ENCODE data around the gene DNAJC11.
A peak's percentile ranks its signal among the peaks of the same experiment; 100 is the strongest.
"Not testable (repeated sequence)": the region's sequence is repeated elsewhere in the genome, so short reads cannot be mapped to it uniquely, and the experiment has no call there.

The DNAJC11 gene

DNA sequence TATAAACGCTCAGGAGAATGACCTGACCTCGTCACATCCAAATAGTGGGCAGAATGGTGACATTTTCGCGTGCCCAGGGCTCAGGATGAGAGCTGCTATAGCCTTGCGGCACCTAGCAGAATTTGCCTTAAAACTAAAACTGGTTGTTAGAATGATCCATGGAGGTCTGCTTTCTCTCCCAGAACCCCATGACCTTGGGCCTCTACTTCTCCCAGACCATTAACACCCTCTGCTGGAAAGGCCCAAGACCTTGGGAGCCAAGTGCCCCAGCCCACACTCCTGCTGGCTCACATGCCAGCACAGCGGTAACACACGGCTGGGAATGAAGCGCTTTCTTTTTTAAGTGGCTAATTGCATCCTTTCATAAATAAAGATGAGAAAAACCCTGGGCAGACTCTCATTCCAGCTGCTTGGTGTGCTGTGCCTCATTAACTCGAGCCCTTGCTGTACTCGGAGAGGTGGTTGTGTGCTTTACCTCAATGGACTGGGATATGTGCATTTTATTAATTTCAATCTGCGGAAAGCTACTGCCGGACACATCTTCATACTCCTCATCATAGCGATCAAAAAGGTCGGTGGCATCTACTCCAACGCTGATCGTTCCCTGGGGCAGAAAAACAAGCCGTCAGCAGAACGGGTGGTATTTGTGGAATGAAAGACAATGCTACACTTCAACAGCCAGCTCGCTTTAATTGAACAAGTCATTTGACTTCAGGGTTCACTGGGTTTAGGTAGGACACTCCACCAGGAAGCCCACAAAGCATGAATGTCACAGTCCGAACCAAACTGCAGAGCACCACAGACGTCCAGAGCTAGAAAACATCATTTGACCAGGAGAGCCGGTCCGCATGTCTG, 48.0 kb downstream of the DNAJC11 start:
- DNase-seq (ENCODE audit: low spot score): no peak

DNA sequence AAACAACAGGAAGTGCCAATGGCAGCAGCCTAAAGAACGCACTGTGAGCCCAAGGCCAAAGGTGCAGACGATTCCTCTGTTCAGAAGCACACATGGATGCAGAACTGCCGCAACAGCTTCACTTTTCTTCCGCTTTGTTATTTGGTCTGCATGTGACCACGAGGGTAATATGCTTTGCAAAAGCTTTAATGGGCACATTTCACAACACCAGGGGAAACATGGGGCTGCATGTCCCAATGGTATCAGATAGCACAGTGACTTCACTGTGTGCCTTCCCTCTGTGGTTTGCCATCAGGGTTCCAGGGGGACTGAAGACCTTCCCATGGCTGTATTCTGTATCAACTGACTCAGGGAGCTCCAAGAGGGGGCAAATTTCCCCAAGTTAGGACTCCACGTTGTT, 48.6 kb downstream of the DNAJC11 start:
- DNase-seq (ENCODE audit: low spot score): no peak

DNA sequence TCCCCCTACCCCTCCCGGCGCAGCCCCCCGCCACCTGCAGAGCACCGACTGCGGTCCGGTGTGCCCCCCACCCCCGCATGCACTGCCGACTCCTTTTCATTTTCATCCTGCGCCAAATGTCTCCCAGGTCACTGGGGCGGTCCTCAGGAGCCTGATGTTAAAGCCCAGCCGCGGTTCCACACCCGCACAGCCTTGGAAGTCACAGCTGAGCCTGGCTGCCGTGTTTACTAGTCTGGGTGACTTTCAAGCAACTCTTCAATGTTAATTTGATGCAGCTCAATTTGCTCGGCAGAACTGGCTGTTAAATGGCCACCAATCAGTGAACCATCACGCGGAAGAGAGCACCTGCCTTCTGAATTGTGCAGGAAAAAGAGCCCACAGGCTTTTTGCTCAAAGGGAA, 49.7 kb downstream of the DNAJC11 start:
- no peak for DNase-seq (ENCODE audit: low spot score)

DNA sequence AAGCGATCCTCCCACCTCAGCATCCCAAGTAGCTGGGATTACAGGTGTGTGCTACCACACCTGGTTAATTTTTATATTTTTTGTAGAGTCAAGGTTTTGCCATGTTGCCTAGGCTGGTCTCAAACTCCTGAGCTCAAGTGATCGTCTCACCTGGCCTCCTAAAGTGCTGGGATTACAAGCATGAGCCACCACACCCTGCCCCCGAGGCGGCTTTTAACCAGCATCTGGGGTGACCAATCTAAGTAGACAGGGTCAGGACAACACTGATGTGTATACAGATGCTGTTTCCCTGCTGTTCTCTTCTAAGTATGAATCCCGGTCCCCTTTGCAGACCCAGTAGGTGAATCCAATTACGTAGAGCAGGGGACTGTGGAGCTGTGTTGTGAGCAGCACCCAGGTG, 53.1 kb downstream of the DNAJC11 start:
- DNase-seq (ENCODE audit: low spot score): no peak

DNA sequence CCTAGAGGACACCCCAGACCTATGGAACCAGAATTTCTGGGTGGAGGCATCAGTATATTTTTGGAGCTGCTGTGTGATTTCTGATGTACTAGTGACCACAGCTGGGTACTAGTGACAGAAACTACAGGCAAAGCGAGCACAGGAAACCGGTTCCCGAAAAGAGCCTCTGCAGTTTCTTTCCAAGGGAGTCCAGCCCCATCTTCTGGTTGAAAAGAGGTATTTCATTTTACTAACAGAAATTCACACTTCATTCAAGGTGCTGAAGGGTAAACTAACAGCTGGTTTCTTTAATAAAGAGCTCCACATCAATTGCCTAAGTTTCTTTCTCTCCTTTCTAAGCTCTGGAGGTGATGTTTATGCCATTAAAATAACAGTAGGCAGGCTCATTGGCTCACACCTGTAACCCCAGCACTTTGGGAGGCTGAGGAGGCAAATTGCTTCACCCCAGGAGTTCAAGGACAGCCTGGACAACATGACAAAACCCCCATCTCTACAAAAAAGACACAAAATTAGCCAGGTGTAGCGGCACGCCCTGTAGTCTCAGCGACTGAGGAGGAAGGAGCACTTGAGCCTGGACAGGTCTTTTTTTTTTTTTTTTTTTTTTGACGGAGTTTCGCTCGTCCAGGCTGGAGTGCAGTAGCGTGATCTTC, 55.0 kb downstream of the DNAJC11 start:
- peak; percentile 28 for DNase-seq (ENCODE audit: low spot score)

DNA sequence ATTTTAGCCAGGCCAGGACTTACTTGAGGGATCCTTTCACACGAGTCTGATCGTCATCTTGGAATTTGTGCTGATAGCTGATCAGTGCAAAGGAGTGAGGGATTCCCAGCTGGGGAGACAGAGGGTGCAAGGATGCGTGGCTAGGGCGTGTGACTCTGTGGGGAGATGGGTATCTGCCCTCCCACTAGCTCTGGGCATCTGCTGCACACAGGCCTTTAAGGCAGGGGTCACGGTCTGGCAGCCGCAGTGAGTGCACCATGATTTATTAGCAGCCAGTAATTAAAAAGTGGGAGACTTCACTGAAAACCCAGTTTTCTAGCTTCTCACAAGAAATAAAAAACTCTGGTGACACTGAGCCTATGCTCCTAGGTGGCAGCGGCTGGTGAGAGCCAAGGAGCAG, 56.6 kb downstream of the DNAJC11 start:
- no peak for DNase-seq (ENCODE audit: low spot score)

DNA sequence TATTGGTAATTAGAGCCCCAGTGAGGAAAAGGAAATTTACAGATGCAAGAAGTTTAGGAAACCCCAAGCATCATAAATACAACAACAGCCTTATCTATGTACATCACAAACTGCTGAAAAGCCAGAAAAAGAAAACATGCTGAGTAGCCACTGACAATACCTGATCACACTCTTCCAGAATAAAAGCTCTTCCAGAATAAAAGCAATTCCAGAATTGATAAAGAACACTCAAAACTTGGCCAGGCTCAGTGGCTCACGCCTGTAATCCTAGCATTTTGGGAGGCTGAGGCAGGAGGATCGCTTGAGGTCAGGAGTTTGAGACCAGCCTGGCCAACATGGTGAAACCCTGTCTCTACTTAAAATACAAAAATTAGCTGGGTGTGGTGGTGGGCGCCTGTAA, 60.7 kb downstream of the DNAJC11 start:
- DNase-seq (ENCODE audit: low spot score): not testable (repeated sequence)

DNA sequence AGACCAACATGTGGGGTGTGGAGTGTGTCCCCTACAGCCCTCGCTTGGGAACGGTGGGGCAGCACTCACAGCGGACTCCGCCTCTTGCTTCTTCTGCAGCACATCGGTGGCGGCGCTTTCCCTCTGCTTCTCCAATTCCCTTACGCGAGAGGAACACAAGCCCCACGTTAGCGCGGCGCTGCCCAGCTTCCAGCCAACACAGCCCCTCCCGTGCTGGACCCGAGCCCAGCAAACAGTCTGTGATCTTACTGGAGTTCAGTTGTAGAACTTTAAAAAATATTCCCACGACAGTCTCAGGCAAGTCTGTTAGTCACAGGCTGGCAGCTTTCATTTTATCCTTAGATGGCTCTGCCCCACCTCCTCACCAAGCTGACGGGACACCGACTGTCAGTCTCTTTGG, 63.4 kb downstream of the DNAJC11 start:
- no peak for DNase-seq (ENCODE audit: low spot score)

DNA sequence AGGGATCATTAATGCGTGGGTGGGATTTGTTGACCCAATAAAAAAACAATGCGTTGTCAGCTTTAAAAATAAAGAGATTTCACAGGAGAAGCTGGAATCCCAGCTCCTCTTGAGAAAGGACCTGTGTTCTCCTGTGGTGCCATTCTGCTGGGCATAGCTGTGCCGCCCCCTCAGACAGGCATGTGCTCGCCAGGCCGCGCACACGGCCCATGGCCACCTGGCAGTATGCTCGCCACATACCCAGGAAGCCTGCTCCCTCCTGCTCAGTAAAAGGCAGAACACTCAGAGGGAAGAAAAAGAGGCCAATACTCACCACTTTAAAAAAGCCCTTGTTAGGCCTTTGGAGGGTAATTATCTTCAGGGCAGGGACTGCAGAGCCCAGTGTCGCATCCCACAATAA, 63.8 kb downstream of the DNAJC11 start:
- no peak for DNase-seq (ENCODE audit: low spot score)

DNA sequence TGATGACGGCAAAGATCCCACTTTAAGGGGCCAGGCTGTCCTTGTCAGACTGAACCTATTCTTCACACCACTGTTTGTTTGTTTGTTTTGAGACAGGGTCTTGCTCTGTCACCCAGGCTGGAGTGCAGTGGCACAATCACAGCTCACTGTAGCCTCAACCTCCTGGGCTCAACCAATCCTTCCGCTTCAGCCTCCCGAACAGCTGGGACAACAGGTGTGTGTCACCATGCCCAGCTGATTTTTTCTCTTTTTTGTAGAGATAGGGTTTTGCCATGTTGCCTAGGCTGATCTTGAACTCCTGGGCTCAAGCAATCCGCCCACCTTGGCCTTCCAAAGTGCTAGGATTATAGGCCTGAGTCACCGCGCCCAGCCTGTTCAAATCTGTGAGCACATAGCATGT, 64.8 kb downstream of the DNAJC11 start:
- DNase-seq (ENCODE audit: low spot score): not testable (repeated sequence)

DNA sequence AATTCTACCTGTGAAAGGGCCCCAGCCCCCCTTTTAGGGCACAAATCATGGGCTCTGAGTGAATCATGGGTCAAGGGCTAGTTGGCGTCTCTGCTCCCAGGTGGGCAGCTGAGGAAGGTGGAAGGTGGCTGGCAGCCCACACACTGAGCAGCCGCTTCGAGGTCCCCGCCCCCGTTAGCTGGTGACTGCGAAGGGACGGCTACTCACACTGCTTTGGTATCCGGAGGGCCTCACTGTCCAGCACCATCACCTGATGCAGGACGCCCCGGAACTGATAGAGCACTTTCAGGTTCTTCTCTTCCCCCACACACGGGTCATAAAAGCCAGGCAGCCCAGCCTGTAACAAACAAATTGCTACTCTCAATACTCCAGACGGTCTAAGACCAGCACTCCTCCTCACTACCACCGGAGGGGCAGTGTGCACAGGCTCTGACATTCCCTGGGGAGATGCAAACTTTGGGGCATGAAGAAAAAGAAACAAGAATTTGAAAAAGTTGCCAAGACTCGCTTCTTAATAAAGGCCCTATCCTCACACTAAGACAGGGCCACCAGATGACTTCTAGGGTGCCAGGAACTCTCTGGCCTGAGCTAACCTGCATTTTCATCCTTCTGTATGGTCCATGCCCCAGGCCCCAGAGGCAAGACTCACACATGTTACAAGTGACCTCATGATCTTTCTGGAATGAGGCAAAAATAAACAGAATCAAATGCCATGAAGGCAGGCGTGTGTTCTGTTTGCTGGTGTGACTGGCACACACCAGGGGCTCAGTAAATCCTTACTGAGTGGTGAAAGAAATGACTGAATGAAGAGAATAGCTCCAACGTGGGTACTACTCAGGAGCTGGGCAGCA, 65.5 kb downstream of the DNAJC11 start:
- no peak for DNase-seq (ENCODE audit: low spot score)

DNA sequence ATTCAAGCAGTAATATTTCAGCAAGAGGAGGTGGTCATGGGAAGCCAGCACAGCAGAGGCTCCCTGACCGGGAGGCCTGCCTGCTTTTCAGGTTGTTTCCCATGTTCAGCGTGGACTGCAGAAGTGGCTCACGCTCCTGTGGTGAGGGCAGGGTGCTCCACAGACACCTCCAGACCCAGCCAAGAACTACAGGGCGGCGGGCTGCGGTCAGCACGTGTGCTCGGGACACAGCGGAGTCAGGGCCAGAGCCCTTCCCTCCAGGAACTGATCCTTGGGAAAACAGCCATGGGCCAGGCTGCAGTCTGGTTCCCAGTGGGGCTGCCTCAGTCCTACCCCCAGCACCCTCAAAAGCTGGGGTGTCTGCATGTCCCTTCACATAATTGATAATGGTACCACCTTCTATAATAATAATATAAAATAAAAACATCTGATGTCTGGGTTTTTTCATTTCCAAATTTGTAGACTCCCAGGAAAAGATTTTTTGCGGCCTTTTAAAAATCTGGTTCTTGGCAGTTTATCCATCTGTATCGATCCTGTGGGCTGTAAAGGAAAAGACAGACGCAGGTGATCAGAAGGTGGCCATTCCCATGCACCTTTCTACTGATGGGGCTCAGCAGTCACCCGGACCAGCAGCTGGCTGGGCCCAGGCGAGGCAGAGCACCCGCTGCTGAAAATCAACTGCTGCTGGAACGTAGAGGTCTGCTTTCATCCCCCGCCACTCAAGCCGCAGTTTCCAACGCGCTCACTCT, 66.3 kb downstream of the DNAJC11 start:
- no peak for DNase-seq (ENCODE audit: low spot score)

DNA sequence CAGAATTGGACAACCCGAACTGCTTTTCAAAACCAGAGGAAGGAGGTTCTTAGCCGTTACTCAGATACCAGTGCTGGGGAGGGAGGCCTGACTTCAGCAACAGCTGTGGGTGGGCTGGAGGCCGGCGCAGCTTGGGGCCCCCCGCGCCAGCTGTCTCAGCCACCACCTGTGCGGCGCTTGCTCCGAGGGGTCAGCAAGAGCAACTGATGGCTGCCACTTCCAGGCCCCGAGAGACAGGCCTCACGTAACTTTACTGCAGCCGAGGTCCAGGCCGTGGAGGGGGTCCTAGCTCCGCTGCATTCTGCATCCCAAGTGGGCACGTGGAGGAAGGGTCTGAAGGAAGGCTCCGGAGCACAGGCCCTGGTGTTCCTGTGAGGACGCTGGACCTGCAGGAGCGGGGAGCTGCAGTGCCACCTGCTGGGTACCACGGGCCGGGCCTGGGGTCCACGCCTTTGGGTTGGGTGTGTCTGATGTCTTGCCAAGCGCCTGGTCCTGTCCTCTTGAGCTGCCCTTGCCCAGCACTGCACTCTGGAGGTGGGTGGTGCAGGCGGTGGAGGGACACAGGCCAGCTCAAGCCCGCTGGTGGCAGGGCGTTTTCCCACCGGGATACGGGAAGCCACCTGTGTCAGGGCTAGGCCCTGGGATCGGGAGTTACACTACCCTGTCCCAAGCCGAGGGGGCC, 67.1 kb downstream of the DNAJC11 start:
- DNase-seq (ENCODE audit: low spot score): no peak

DNA sequence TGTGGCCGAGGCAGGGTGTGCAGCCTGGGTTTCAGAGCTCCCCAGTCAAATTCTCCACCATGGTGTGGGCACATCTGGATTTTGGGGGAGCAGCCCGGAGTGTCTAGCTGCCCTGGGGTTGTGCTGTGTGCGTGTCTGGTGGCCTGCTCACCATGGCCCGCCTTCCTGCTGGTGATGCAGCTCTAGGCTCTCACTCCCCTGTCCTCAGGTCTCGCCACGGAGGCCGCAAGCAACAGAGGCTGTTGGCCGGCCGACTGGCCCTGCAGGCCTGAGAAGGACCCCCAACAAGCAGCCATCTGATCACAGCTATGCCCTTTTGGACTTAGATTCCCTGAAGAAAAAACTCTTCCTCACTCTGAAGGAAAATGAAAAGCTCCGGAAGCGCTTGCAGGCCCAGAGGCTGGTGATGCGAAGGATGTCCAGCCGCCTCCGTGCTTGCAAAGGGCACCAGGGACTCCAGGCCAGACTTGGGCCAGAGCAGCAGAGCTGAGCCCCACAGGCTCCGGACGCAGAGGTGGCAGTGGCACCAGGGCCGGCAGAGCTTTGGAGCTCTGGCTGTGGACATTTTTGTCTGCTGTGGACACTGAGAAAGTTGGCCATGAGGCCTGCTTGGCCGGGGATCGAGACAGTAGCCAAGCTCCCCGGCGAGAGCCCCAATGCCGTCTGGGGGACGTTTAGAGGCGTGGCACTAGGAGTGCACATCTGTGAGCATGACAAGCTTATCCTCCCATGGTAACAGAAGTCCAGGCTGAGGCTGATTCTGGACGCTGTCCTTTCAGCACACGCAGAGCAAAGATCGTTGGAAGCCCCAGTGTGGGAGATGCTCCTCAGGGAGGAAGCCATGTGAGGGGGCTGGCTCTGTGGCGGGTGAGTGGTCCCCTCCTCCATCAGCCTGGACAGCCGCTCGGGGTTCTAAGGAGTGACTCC, 68.8 kb downstream of the DNAJC11 start:
- no peak for DNase-seq (ENCODE audit: low spot score)

DNA sequence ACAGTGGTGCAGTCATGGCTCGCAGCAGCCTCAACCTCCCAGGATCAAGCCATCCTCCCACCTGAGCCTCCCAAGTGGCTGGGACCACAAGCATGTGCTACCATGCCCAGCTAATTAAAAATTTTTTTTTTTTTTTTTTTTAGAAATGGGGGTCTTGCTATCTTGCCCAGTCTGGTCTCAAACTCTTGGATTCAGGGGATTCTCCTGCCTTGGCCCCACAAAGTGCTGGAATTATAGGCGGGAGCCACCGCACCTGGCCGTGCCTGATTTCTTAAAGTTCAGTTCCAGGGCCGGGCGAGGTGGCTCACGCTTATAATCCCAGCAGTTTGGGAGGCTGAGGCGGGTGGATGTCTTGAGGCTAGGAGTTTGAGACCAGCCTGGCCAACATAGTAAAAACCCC, 70.6 kb downstream of the DNAJC11 start:
- DNase-seq (ENCODE audit: low spot score): no peak

DNA sequence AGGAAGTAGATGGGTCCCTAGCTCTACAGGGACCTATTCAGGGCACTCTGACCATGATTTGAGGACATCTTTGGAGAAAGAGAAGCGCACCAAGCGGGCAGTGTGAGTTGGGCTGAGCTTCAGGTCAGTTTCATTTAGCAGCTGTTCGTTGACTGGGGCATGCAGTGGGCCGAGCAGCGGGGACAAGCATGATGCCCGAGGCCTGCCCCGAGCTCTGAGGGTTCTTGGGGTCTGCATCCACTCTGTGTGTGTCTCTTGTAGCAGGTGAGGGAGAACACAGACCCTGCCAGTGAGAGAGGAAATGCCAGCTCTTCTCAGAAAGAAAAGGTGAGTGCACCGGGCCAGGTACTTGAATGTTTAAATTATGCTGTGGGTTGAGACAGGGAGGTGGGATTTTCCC, 71.6 kb downstream of the DNAJC11 start:
- DNase-seq (ENCODE audit: low spot score): no peak

DNA sequence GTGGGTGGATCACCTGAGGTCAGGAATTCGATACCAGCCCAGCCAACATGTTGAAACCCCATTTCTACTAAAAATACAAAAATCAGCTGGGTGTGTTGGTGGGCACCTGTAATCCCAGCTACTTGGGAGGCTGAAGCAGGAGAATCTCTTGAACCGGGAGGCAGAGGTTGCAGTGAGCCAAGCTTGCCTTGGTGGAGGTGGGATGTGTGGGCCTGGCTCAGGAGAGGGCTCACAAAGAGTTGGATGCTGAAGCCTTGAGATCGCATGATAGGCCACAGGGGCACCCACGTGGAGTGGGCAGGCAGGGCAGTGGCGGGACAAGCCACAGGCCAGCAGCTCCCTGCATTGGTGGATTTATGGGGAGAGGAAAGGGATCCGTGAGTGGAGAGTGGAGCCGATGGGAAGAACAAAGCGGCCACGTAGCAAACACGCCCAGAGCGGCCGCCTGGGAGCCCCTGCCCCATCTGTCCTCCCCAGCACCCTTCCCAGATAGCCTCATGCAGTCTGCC, 72.6 kb downstream of the DNAJC11 start:
- DNase-seq (ENCODE audit: low spot score): no peak

DNA sequence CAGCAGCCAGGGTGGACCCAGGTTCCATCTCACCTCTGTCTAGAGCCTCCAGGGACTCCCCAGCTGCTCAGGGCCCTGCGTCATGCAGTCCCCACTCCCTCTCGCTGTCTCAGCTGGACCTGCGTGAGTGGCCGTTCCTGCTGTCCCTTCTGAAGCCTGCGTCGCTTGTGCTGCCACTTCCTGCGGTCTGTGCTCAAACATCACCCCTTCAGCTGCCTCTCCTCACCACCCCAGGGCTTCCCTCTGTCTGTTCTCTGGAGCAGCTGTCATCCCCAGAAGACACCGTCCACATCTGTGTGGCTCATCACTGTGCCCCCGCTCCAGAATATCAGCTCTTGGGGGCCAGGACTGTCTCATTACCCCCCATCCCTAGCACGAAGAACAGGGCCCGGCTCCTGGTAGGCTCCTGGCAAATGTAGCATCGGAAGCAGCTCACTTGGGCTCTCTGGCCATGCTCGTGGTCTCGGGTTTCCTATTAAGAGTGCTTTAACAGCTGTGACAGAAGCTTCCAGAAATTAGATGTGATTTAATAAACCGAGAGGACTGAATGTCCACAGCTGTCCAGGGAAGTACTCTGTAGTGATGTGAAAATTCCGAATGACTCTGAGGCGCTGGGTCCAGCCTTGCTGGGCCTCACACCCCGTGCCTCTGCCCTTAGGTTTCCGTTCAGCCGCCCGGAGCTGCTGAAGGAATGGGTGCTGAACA, 73.6 kb downstream of the DNAJC11 start:
- no peak for DNase-seq (ENCODE audit: low spot score)

DNA sequence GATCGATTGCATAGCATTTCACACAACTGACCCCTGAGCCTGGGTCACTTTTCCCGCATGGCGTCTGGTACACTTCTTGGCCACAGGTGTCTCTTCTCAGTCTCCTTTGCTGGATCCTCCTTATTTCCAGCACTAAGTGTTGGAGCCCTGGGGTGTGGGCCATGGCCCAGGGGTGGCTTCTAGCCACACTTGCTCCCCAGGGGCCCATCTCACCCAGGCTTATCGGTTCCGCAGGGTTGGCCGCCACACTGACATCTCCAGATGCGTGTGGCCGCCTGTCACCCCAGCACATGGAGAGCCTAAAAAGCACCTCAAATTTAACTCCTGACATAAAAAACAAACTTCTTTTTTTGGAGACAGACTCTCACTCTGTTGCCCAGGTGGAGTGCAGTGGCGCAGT, 74.6 kb downstream of the DNAJC11 start:
- DNase-seq (ENCODE audit: low spot score): no peak

Measured in activated CD4-positive, alpha-beta T cell treated with anti-CD3 and anti-CD28 coated beads, Interleukin-2, Interleukin-4, amounts not matched to agents 100 ng/mL and 50 ng/mL, durations not matched to agents 16 hours and 8 hours (primary cell).